ENCODE results near the gene TTN. TPM values are rescaled to one million over a fixed set of nuclear protein-coding genes. Genes with fewer than 3 reads are reported as not detected.

TTN gene
- total RNA-seq, 2 donors from 2014 or later: 26.5 to 94.6 TPM

DNA sequence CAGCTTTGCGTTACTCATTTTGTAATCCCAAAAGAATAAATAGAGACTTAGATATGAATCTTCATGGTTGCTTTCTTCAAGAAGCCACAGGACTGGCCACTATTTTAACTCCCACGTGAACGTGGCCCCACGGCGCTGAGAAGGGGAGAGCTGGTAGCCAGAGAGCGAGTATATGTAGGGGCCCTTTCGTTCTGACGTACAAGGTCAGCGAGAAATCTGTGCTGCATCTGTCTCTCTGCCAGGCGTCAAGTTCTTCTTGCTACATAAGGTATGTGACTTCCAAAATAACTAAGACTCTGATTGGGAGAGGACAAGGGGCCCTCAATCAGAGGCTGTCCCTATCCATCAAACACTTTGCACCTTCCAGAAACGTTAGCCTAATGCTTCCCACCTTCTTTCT is 177.8 kb downstream of the TTN start:
- Histone ChIP-seq H3K4me3 (no peak overlapping the region), H3K9me3 (no peaks in the 10 kb centered on the region), H3K27me3 (no peaks in the 10 kb centered on the region), H3K27ac (no peak overlapping the region), H3K36me3 (replicated peaks in 1 of 2; ENCODE audit: insufficient read depth in 1 of 2, low read depth in 2 of 2) (no peaks in the 10 kb centered on the region), H3K4me1 (no peaks in the 10 kb centered on the region)
- 85% methylated on average over 11 of the region's 11 CpGs for WGBS, 2 donors
- DNase-seq (no peak), ATAC-seq (no peak)
- intact Hi-C loops (cut with DNase I): no loop called here
- TF ChIP-seq, protein P1, sequence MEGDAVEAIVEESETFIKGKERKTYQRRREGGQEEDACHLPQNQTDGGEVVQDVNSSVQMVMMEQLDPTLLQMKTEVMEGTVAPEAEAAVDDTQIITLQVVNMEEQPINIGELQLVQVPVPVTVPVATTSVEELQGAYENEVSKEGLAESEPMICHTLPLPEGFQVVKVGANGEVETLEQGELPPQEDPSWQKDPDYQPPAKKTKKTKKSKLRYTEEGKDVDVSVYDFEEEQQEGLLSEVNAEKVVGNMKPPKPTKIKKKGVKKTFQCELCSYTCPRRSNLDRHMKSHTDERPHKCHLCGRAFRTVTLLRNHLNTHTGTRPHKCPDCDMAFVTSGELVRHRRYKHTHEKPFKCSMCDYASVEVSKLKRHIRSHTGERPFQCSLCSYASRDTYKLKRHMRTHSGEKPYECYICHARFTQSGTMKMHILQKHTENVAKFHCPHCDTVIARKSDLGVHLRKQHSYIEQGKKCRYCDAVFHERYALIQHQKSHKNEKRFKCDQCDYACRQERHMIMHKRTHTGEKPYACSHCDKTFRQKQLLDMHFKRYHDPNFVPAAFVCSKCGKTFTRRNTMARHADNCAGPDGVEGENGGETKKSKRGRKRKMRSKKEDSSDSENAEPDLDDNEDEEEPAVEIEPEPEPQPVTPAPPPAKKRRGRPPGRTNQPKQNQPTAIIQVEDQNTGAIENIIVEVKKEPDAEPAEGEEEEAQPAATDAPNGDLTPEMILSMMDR (IDR thresholded peaks at IDR 0.05): no peak
- no peak for TF ChIP-seq POLR2A (IDR thresholded peaks at IDR 0.05)

DNA sequence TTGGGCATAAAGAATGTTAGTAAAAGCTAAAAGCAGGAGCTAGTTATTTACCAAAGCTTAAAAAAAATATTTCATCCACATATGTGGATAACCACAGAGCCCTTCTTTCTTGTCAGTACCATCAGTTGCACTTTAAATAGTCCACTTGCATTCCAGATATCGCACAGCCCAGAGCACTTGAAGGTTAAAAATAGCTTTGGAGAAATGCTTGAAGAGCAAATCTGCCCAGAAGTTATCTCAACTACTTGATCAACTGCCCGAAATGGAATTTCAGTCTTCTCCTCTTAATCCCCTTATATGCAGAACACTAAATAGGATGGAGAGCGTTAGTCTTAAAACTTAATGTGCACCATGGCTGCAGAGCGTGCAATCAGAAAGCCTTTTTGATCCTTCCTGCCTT is 178.6 kb downstream of the TTN start:
- no peak for ATAC-seq
- Histone ChIP-seq H3K27ac (no peak overlapping the region), H3K36me3 (replicated peaks in 1 of 2; ENCODE audit: insufficient read depth in 1 of 2, low read depth in 2 of 2) (no peaks in the 10 kb centered on the region), H3K27me3 (no peaks in the 10 kb centered on the region), H3K4me3 (no peak overlapping the region), H3K4me1 (no peaks in the 10 kb centered on the region), H3K9me3 (no peaks in the 10 kb centered on the region)
- TF ChIP-seq POLR2A (IDR thresholded peaks at IDR 0.05): no peak
- TF ChIP-seq, protein P1 (IDR thresholded peaks at IDR 0.05): no peak
- intact Hi-C loops (cut with DNase I): no loop called here
- WGBS, 2 donors: 69 to 78% methylated on average over 4 of the region's 4 CpGs
- no peak for DNase-seq

DNA sequence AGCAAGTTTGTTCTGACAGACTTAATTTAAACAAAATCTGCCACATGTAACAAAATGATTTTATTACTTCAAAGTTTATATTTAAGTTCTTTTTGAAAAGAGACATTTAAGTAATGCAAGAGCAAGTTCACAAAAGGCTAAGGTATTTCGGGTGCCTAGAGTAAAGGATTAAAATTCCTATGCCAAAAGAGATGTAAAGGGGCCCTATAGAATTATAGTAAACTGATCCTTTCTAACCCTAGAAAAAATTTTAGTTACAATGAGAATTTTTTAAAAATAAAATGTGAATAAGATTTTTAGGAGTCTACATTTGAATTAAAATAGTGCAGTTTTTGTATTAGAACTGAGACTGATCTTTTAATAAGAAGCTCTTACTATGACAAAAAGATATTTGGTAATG is 179.8 kb downstream of the TTN start:
- intact Hi-C loops (cut with DNase I): no loop called here
- Histone ChIP-seq H3K4me1 (no peaks in the 10 kb centered on the region), H3K36me3 (replicated peaks in 1 of 2; ENCODE audit: insufficient read depth in 1 of 2, low read depth in 2 of 2) (no peaks in the 10 kb centered on the region), H3K4me3 (no peak overlapping the region), H3K9me3 (no peaks in the 10 kb centered on the region), H3K27ac (no peak overlapping the region), H3K27me3 (no peaks in the 10 kb centered on the region)
- WGBS, 2 donors: 84 to 92% methylated on average over 1 of the region's 1 CpG
- DNase-seq (no peak), ATAC-seq (no peak)
- no peak for TF ChIP-seq POLR2A (IDR thresholded peaks at IDR 0.05)
- TF ChIP-seq, protein P1 (IDR thresholded peaks at IDR 0.05): no peak

DNA sequence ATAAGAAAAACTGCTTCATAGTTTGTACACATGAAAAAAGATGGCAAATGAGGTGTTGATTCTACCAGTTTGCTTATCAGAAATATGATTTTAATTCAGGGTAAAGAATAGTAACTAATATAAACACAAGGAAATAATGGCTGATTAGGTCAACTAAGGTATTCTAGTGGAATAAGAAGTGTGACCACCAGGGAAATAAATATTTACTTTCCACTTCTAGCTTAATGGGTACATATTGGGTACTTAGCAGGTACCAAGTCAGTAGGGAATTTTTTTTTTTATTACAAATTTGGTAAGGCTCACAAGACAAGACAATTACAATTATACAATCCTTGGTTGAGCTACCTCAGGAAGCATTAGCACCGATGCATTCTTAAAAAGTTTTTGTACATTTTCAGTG is 191.3 kb downstream of the TTN start:
- DNase-seq: no peak
- 93 to 94% methylated on average over 1 of the region's 1 CpG for WGBS, 2 donors
- TF ChIP-seq, protein P1 (IDR thresholded peaks at IDR 0.05): no peak
- TF ChIP-seq POLR2A (IDR thresholded peaks at IDR 0.05): no peak
- no peaks in the 10 kb centered on the region for H3K27me3 ChIP-seq
- no peaks in the 10 kb centered on the region for H3K4me1 ChIP-seq
- no peak overlapping the region for H3K4me3 ChIP-seq
- no peak for ATAC-seq
- H3K36me3 ChIP-seq (replicated peaks in 1 of 2; ENCODE audit: insufficient read depth in 1 of 2, low read depth in 2 of 2): peaks cover 0 to 1% of the 10 kb centered on the region in 2 donors
- no peak overlapping the region for H3K27ac ChIP-seq
- intact Hi-C loops (cut with DNase I): no loop called here
- H3K9me3 ChIP-seq: no peaks in the 10 kb centered on the region

DNA sequence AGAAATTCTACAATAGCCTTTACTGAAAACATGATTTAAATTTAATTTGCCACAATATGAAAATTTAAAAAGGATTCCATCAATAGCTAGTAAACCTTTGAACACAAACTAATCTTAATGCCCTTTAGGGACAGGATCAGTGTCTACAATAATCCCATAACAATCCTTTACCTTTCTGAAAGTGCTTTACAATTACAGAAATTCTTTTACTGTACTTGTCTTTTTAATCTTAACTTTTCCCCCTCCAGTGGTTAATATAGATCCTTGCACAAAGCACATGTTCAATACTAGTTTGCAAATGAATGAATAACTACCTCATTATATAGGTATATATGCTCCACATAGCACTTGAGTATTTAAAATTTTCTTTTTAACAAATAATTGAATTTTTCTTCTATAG is 204.3 kb downstream of the TTN start:
- Histone ChIP-seq H3K4me1 (no peaks in the 10 kb centered on the region), H3K27ac (no peak overlapping the region), H3K9me3 (no peaks in the 10 kb centered on the region), H3K27me3 (no peaks in the 10 kb centered on the region), H3K4me3 (no peak overlapping the region), H3K36me3 (replicated peaks in 1 of 2; ENCODE audit: insufficient read depth in 1 of 2, low read depth in 2 of 2) (peaks cover 0 to 6% of the 10 kb centered on the region in 2 donors)
- ATAC-seq (no peak), DNase-seq (no peak)
- no peak for TF ChIP-seq POLR2A (IDR thresholded peaks at IDR 0.05)
- TF ChIP-seq, protein P1 (IDR thresholded peaks at IDR 0.05): no peak
- intact Hi-C loops (cut with DNase I): no loop called here
